Measurements from ENCODE around the gene MEGF11.

Gene MEGF11

DNA sequence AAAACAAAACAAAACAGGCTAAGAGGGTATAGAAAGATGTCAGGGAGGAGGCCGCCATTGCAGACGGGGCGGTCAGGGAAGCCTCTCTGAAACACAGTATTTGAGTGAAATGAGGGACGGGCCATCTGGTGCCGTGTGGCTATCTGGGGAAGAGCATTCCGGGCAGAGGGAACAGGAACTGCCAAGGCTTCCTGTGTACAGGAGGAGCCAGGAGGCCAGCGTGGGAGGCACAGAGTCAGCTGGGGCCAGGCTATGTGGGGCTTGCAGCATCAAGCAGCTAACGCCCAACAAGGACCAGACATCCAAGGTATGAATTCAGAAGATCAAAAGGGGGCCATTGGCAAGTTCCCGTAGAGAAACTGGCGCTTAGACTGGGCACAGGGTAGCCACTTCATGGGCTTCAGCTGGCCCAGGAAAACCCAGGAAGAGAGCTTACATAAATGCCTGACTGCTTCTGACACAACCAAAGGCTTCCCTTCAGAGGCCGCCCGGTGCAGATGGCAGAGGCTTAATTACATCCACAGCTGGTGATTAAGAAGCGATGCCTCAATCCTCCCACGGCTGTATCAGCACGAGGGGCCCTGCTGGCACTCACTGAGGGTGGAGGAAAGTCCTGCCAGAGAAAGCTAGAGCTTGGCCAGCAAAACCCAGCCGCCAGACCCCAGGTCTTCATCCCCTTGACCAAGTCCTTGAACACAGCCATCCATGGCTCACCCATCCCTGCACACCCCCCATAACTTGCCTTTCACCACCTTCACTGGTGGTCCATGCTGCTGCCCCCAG lies 144.9 kb downstream of the MEGF11 start:
- no peak for DNase-seq

DNA sequence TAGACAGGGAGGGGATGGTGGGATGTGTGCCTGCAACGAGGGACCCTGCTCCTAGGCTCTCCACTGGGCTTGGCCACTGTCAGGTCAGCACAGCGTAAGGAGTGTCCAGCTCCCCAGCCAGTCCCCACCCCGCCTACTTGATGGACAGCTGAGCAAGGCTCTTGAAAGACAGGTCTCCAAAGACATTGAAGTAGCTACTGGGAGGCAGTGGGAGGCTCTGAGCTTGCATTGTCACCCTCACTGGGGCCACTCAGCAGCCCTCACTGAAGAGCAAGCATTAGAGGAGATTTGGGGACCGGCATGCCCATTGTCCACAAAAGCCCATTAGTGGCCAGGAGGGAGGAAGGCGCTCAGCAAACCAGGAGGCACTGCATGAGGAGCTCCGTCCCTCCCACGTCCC lies 146.5 kb downstream of the MEGF11 start:
- no peak for DNase-seq

DNA sequence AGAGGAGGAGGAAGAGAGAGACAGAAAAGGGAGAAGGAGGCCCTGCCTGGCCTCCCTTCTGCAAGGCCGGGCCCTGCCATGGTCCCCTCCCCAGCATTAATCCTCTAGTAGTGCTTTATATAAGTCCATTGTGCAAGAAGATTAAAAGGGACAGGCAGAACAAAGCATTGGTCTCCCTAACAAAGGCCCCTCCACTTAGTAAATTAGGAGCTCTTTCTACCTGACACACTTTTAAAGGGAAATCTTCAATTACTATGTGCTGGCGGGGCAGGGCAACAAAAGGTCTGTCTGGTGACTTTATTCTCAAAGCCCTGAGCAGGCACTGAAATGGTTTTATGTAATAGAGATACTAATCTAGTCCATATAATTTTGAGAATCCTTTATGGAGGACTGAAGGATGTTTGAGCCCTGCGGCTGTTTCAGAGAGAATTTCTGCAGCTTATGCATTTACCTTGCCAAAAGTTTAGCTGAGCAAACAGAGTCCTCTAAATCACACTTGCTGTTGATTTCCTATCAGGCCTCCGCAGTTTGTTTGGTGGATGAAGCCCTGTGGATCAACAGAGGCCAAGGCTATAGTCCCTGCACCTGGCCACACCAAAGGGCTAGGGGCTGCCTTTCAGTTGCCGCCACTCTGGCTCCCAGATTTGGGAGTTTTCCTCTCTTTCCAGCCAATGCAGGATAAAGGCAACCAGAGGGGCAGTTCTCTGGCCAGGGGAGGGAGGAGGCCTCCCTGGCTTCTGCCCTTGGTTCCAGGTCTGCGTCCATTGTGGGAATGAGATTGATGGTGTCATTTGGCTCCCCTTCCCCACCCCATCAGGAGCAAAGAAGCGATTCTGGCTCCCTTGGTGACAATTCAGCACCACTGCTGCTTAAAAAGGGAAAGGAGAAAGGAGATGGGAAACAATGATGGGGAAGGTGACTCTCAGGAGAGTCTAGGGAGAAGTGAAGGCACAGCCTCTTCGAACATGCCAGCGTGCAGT lies 148.0 kb downstream of the MEGF11 start:
- DNase-seq: no peak

DNA sequence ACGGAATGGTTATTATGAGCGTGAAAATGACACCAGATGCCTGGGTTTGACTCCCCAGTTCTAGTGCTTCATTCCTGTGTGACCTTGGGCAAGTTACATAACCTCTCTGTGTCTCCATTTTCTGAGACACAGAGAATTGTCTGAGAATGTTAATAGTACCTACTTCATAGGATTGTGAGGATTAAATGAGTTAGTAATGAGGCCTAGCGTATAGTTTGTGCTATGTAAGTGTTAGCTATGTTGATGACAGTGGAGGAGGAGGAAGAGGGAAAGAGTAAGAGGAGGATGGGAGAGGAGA lies 150.3 kb downstream of the MEGF11 start:
- DNase-seq: no peak

DNA sequence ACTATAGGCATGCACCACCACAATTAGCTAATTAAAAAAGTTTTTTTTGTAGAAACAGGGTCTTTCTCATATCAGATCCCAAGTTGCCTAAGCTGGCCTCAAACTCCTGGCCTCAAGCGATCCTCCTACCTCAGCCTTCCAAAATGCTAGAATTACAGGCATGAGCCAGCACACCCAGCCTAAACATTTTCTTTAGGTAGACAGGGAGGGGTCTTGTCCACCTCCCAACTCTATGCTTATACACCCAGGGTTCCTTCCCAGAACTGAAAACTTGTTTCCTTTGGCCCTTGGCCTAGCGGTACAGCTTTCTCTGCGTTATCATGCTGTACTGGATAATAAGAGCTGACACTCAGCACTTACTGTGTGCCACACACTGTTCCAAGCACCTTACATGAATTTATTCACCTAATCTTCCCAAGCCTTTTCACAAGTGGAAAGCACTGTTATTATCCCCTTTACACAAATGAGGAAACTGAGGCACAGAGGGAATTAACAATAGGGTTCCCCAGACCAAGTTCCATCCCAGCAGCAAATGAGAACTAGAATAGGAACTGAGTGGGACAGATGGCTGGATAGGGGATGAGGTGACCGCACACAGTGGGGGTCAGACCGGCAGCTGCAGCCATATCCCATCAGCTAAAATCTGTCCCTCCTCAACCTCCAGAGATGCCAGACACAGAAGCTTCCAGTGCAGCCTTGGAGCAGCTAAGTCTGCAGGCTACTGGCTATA lies 150.8 kb downstream of the MEGF11 start:
- no peak for DNase-seq

DNA sequence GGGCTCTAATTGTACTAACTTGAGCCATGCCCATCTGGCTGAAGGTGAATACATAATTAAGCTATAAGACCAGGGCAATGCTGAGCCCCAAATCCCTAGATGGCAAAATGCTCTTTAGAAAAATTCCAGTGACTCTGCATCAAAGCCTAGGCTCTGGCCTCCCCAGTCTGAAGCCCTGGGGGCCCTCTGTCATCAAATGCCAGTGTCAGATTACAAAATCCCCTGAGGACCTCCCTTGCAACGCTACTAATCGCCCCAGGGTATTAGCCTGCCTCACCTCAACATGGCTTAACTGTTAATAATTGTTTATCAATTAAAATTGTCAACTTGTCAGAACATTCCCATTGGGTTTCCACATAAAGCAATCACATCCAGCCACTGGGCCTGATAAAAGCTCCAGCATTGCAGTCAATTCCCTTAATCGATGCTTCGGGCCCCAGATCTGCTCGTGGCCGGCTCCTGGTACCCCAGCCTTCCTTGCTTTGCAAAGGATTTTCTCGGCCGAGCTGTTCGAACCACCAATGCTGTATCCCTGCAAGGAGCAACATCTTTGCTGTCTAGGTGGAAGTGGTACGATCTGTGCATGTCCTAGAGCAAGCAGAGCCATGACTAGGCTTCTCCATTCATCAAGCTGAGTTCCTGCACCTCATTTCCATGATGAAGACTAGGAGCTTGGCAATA lies 151.7 kb downstream of the MEGF11 start:
- no peak for DNase-seq

DNA sequence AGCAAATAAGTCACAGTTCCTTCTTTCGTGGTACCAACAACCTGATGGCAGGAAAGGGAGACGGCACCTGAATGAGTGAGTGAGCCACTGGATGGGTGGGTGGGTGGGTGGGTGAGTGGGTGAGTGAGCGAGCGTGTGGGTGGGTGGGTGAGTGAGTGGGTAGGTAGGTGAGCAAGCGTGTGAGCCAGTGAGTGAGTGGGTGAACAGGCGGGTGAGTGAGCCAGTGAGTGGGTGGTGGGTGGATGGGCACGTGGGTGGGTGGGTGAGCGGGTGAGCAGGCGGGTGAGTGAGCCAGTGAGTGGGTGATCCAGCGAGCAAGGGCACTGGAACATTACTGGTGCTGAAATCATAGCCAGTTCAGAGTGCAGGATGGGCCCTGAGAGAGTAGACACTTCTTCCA lies 152.8 kb downstream of the MEGF11 start:
- DNase-seq: no peak

DNA sequence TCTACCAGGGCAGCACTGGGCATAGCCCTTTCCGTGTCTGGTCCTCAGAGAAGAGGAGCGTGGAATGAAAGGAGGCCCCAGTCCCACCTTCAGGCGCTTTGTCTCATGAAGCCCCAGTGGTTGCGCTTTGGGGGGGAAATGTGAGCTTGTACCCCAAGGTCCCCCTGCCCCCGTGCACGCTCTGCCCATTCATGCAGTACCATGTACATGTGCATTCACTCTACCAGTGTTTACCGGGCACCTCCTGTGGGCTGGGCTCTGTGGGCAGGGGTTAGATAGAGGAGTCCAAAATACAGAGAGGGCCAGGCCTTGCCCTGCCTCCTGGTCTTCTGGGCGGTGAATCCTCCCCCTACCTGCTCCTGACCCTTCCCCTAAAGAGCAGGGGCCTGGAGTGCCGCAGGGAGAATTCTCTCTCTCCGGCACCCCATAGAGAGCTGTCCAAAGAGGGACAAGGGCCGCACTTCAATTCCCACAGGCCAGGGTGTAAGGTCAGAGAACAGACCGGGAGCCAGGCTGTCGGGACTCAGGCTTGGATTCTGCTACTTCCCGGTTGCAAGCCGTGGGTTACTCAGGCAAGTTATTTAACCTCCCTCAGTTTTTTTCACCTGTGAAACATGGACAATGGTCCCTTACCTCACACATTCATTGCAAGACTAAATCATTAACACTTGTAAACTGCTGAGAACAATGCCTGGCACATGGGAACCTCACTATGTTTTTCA lies 153.4 kb downstream of the MEGF11 start:
- no peak for DNase-seq

DNA sequence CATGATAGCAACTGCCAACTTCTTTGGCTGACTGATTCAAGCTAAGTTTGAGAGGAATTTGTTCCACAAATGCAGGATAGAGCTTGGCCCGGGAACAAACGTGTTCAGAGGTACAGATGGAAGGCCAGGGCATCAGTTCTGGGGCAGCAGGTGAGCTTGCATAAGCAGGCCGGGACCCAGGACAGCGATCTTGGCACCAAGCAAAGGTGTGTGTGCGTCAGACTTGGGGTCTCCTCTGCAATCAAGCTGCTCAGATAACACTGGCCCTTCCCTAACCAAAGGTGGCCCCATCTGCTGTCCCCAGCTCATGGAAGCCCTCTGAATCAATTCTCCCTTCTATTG lies 155.6 kb downstream of the MEGF11 start:
- no peak for DNase-seq

DNA sequence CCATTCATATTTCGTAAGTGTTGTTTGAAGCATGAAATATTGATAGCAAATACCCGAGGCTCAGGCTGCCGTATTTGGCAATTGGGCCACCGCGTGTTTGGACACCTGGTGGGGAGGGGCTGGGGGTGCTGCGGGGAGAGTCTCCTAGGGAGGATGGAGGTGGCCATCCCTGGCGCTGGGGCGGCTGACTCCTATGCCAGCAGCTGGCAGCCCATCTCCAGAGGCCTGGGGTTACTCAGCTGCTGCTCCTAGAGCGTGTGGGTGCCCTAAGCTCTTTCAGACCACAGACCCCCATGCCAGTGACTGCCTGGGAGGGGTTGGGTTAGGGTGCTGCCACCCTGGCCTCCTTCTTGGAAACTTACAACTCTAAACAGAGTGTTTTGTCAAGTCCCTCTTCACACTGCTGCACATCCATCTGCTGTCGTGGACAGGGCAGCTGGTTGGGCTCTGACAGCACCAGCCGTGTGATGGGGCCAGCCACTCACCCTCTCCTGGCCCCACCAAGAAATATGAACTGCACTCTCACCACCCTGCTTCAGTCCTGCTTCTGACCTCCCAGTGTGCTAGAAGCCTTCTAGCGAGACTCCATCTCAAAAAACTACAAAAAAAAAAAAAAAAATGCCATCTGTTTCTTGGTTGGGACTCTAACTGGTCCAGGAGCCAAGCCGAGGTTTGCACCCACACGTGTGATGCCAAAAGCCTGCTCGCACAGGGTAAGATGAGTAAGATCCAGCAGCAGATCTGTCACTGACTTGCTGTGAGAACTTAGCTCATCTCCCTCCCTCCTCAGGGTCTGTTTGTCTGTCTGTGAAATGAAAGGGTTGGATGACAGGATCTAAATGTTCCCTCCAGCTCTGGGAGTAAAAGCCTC lies 156.2 kb downstream of the MEGF11 start:
- DNase-seq: no peak

DNA sequence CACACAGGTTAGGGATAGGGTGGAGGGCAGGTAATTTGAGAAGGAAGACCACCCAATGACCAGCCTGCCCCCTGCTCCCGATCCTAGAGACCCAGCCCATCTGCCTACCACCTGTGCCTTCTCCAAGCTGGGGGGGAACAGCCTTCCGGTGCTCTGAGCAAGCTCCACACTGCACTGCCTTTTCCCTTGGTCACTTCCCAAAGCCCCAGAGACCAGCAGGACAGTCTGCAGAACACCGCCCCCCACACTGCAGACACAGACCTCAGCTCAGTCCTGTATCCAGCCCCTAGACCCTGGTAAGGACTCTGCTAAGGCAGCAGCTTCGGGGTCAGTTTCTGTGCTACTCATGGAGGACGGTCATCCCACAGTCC lies 156.9 kb downstream of the MEGF11 start:
- no peak for DNase-seq

DNA sequence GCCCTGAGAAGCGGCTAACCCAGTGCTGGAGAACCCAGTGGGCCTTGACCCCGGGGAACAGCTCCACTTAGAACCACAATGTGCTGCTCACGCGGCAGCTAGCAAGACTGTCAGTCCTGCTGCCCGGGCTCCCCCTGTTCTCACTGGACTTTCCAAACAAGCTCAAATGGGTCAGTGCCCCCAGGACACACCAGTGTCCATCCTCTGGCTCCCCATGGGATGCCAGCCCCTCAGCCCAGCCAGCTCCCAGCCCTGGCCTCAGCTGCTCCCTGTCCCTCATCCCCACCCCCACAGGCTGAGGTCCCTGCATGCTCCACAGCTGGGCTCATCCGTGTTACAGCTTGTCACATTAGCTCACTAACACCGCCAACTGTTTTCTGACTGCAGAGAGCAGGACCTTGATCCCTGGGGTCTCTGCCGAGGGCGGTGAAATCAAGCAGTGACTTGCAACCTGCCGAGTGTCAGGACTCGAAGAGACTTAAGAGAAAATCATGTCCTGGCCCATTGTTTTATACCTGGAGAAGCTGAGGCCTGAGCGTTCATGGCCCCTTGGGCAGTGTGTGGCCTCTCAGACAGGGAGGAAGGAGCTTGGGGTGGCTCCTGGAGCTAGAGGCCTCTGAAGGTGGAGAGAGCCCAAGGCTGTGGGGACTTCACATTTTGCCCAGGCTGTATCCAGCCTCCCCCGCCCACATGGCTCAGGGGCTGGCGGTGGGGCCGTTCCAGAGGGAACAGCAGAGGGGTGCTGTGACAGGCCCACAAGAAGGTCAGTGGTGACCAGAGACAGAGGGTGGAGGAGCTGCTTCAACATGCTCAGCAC lies 157.5 kb downstream of the MEGF11 start:
- no peak for DNase-seq

DNA sequence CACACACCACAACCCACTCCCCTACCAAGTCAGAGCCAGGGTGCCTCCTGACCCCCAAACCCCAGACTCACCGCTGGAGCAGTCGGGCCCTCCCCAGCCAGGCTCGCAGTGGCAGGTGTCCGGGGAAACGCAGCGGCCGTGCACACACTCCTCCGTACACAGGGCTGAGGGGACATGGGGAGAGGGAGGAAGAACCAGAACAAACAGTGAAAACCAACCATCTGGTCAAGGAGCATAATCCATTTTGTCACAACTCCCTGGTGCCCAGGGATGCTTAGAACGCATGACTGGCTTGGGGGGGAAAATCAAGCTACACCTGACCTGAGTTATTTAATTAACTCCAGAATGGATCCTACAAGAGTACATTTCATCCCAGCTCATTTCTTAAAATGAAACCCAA lies 159.2 kb downstream of the MEGF11 start:
- DNase-seq: no peak

DNA sequence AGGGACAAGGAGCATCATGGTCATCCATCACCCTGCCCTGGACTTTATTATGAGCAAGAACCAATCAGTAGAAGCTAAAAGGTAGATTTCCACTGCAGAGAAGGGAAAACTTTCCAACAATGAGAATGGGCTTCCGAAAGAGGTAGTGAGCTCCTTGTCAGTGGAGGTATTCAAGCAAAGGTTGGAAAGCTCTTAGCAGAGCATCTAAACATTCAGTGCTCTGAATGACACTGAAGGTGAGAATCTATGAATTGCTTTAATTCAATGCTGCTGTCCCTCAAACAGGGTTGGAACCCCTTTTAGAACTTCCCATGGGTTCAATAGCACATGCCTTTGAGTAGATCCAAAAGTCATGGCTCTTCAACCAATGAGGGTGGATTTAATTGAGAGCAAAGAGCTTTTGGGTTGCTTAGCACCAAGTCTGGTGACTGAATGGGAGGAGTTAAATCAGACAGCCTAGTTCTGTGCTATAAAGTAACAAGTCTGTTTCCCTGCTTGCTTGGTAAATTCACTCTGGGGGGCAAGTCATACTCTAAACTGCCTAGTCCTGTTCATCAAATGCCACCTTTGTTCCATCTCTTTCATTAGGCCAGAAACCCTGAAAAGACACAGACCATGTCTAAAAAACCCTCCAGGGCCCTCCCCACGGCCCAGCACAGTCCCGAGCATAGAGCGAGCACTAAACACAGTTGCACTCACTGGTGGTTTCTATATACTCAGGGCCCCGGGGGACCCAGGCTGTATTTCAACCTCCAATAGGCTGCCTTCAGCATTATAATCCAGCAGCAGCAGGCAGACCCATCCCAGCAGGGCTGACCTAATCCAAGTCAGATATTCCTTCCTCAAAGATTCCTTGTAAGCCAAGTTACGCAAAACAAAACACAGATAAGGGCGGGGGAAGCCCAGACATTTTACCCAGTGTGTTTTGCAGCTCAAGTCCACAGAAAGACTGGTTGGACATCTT lies 161.2 kb downstream of the MEGF11 start:
- no peak for DNase-seq

DNA sequence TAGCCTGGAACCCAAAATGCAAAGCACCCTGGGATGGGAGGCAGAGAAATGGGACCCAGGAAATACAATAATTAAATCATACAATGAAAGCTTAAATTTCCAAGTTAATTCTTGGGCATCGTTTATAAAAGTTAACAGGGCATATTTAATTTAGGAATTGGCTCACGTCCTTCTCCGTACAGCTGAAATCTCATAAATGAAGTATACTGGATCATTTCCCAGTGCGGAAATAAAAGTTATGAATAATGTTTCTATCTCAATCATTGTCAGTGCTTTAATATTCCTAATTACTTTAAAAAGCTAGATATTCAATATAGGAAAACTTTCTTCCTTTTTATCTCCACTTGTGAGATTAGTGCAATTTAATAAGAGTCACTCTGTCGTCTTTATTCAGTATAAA lies 164.0 kb downstream of the MEGF11 start:
- DNase-seq: no peak

DNA sequence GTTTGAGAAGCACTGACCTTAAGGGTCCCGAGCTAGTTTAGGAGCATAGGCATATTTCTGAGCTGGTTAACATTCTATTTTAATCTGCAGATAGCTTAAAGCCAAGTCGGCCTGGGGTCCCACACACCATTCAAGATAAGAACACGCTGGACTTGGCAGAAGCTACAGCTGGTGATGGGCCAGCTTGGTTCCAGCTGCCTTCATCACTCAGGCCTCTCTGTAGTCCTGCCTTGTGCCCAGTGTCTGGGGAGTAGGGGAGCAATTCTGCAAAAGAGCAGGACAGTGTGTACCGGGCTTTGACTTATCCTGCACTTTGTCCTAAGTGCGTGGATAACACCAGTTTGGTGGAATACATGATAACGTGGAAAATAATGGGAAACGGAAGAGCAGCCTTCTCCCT lies 164.5 kb downstream of the MEGF11 start:
- DNase-seq: no peak

DNA sequence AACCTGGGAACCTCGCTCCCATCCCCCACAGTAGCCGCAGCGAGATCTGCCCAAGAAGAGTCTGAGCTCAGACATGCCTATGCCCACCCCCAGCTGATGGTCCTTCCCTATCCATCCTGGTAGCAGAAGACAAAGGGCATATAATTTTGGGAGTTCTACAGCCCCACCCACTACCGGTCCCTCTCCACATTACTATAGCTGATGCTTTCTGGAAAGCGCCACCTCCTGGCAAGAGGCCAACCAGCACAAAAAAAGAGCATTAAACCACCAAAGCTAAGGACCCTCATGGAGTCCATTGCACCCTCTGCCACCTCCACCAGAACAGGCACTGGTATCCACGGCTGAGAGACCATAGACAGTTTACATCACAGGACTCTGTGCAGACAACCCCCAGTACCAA lies 168.4 kb downstream of the MEGF11 start:
- peak; percentile 42 to 43 for DNase-seq

DNA sequence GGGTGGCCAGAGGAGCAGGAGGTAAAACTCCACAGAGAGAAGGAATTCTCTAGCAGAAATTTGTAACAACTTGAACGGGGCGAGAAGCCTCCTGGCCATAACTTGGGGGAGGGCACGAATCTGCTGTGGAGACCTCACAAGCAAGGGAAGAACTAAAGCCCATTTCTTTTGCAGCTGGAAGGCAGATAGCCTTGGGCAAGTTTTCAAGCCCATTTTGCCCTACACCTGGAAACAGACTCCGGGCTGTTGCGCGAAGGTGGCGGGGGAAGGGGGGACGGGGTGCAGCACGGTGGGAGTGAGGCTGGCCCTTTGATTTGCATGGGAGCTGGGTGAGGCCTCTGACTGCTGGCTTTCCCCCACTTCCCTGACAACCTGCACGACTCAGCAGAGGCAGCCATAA lies 168.8 kb downstream of the MEGF11 start:
- no peak for DNase-seq

DNA sequence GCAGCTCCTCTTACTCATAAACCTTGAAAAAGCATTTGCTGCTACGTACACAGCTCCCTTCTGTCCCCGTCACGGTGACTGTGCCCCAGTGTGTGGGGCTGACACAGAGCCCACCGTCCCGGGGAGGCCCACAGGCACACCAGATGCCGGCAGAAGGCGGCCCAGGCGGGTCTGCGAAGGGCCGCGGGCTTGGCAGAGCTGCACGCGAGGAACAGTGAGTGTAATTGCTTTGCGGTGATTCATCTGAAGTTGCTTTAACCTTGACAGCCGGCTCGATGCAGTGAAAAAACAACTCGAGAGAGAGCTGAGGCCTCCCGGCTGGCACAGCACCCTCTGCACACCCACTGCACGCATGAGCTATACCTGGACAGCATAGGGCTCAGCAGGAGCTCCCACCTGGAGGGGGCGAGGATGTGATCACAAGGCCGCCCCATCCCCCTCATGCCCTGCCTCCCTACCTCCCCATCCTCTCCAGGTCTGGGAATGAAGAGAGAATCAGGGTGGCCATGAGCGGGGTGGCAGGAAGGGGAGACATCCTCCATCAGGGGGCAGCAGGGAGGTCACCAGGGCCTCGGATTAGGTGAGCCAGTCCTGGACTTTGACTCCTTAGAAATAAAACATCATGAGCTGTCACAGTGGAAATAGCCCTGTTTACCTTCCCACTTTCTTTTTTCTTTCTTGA lies 172.7 kb downstream of the MEGF11 start:
- no peak for DNase-seq
